H9 (cell line): Measurements from ENCODE around the gene LRRC36. TPM values are rescaled to one million over a fixed set of nuclear protein-coding genes. Genes with fewer than 3 reads are reported as not detected.

Source experiments
- DNase-seq: peaks from one replicate; pipeline ENCODE4 v3.0.0-alpha.2; 2017
- H2AFZ ChIP-seq: one replicate; pipeline ENCODE4 v1.6.1; 2013; ENCODE audit warnings: mild to moderate bottlenecking, low read length, control low read depth, moderate library complexity
- H2AK5ac ChIP-seq: 2 replicates; pipeline ENCODE4 v1.6.1; 2013; ENCODE audit warnings: low read length, control low read depth, mixed read lengths; ENCODE audit not compliant: insufficient read length
- H2BK120ac ChIP-seq: one replicate; pipeline ENCODE4 v1.6.1; 2013; ENCODE audit warnings: low read depth, mild to moderate bottlenecking, low read length, control low read depth, inconsistent platforms; ENCODE audit not compliant: poor library complexity, severe bottlenecking
- H2BK12ac ChIP-seq: 2 replicates; pipeline ENCODE4 v1.6.1; 2013; ENCODE audit warnings: low read length, control low read depth, mixed read lengths, low read depth; ENCODE audit not compliant: insufficient read length
- H2BK15ac ChIP-seq: 2 replicates; pipeline ENCODE4 v1.6.1; 2013; ENCODE audit warnings: low read depth, low read length, control low read depth
- H2BK20ac ChIP-seq: one replicate; pipeline ENCODE4 v1.6.1; 2013; ENCODE audit warnings: low read depth, mild to moderate bottlenecking, low read length, control low read depth, inconsistent platforms; ENCODE audit not compliant: poor library complexity, severe bottlenecking
- H2BK5ac ChIP-seq: 2 replicates; pipeline ENCODE4 v1.6.1; 2013; ENCODE audit warnings: low read length, control low read depth, mixed read lengths; ENCODE audit not compliant: insufficient read length
- H3K14ac ChIP-seq: 2 replicates; pipeline ENCODE4 v1.6.1; 2013; ENCODE audit warnings: low read length, control low read depth; ENCODE audit not compliant: insufficient read depth
- H3K18ac ChIP-seq: 2 replicates; pipeline ENCODE4 v1.6.1; 2013; ENCODE audit warnings: low read depth, mild to moderate bottlenecking, mixed read lengths, low read length, control low read depth; ENCODE audit not compliant: insufficient read length
- H3K23ac ChIP-seq: 2 replicates; pipeline ENCODE4 v1.6.1; 2013; ENCODE audit warnings: low read length, control low read depth, mixed read lengths, low read depth; ENCODE audit not compliant: insufficient read length
- H3K23me2 ChIP-seq: 2 replicates; pipeline ENCODE4 v1.6.1; 2013; ENCODE audit warnings: low read depth, mild to moderate bottlenecking, mixed read lengths, low read length, control low read depth; ENCODE audit not compliant: insufficient read length, poor library complexity, severe bottlenecking
- H3K27ac ChIP-seq: 2 replicates; pipeline ENCODE4 v1.5.1; 2013; ENCODE audit warnings: low read length, control low read depth, mixed read lengths, low read depth; ENCODE audit not compliant: insufficient read length
- H3K27me3 ChIP-seq: 2 replicates; pipeline ENCODE4 v1.6.1; 2013; ENCODE audit warnings: low read length, control low read depth, inconsistent platforms; ENCODE audit not compliant: insufficient read depth
- H3K4ac ChIP-seq: 2 replicates; pipeline ENCODE4 v1.6.1; 2013; ENCODE audit warnings: low read depth, mild to moderate bottlenecking, control low read depth, inconsistent platforms, low read length, moderate library complexity
- H3K4me1 ChIP-seq: 2 replicates; pipeline ENCODE4 v1.6.1; 2013; ENCODE audit warnings: low read length, control low read depth, inconsistent platforms; ENCODE audit not compliant: insufficient read depth
- H3K4me2 ChIP-seq: 2 replicates; pipeline ENCODE4 v1.6.1; 2013; ENCODE audit warnings: low read length, control low read depth, mixed read lengths; ENCODE audit not compliant: insufficient read length, insufficient read depth
- H3K56ac ChIP-seq: 2 replicates; pipeline ENCODE4 v1.6.1; 2013; ENCODE audit warnings: low read depth, mild to moderate bottlenecking, mixed read lengths, low read length, control low read depth; ENCODE audit not compliant: insufficient read length
- H3K79me1 ChIP-seq: 2 replicates; pipeline ENCODE4 v1.6.1; 2013; ENCODE audit warnings: low read depth, mild to moderate bottlenecking, moderate library complexity, low read length, control low read depth, inconsistent platforms; ENCODE audit not compliant: insufficient read depth, poor library complexity, severe bottlenecking
- H3K79me2 ChIP-seq: 2 replicates; pipeline ENCODE4 v1.6.1; 2013; ENCODE audit warnings: low read length, control low read depth, inconsistent platforms; ENCODE audit not compliant: insufficient read depth
- H3K9ac ChIP-seq: 2 replicates; pipeline ENCODE4 v1.6.1; 2013; ENCODE audit warnings: low read length, control low read depth, mixed read lengths; ENCODE audit not compliant: insufficient read length; ENCODE audit errors: extremely low read depth
- H3K9me3 ChIP-seq: one replicate; pipeline ENCODE4 v1.6.1; 2013; ENCODE audit warnings: low read depth, low read length, inconsistent platforms; ENCODE audit not compliant: control insufficient read depth
- H3T11ph ChIP-seq: one replicate; pipeline ENCODE4 v1.6.1; 2013; ENCODE audit warnings: mild to moderate bottlenecking, low read length, control low read depth, inconsistent platforms
- H4K20me1 ChIP-seq: one replicate; pipeline ENCODE4 v1.6.1; 2013; ENCODE audit not compliant: control insufficient read depth, insufficient read length, insufficient read depth
- H4K5ac ChIP-seq: 2 replicates; pipeline ENCODE4 v1.6.1; 2013; ENCODE audit warnings: low read depth, mild to moderate bottlenecking, mixed read lengths, low read length, control low read depth; ENCODE audit not compliant: insufficient read length
- H4K8ac ChIP-seq: replicated peaks from 2 replicates; pipeline ENCODE4 v1.6.1; 2013; ENCODE audit warnings: low read length, control low read depth, mixed read lengths, low read depth; ENCODE audit not compliant: insufficient read length
- H4K91ac ChIP-seq: 2 replicates; pipeline ENCODE4 v1.6.1; 2013; ENCODE audit warnings: low read depth, mild to moderate bottlenecking, moderate library complexity, mixed read lengths, low read length, control low read depth; ENCODE audit not compliant: insufficient read length
- H3K27ac Mint-ChIP-seq, 3 experiments: 2 replicates in 2 of 3; 3 replicates in 1 of 3; pipeline ENCODE4 v1.8.0; 2020 to 2021; ENCODE audit warnings: mixed read lengths in 3 of 3, mild to moderate bottlenecking in 1 of 3, moderate library complexity in 1 of 3
- H3K27me3 Mint-ChIP-seq: 2 replicates; pipeline ENCODE4 v1.8.0; 2021; ENCODE audit warnings: low read depth, mild to moderate bottlenecking, moderate library complexity, mixed read lengths
- H3K36me3 Mint-ChIP-seq, 3 experiments: 2 replicates in 2 of 3; 3 replicates in 1 of 3; pipeline ENCODE4 v1.8.0; 2020 to 2021; ENCODE audit warnings: low read depth in 3 of 3, mixed read lengths in 3 of 3; ENCODE audit not compliant: insufficient read depth in 1 of 3
- H3K4me1 Mint-ChIP-seq, 2 experiments: 2 replicates each; pipeline ENCODE4 v1.8.0; 2020; ENCODE audit warnings: mixed read lengths in 2 of 2
- H3K4me3 Mint-ChIP-seq, 2 experiments: 2 replicates in 1 of 2; 3 replicates in 1 of 2; pipeline ENCODE4 v1.8.0; 2020 to 2021; ENCODE audit warnings: mild to moderate bottlenecking in 2 of 2, mixed read lengths in 2 of 2, moderate library complexity in 1 of 2
- H3K9me3 Mint-ChIP-seq, 2 experiments: 2 replicates in 1 of 2; 3 replicates in 1 of 2; pipeline ENCODE4 v1.8.0; 2020; ENCODE audit warnings: mild to moderate bottlenecking in 2 of 2, mixed read lengths in 2 of 2, moderate library complexity in 1 of 2
- WGBS: extraction: QIAGEN DNeasy Blood & Tissue Kit; methylation state at CpG from one replicate; pipeline ENCODE4 v1.1.7; 2013; ENCODE audit warnings: missing lambda C conversion rate, low lambda C conversion rate, mixed read lengths; ENCODE audit not compliant: insufficient read length; ENCODE audit errors: extremely low coverage; 5-methylcytosine and 5-hydroxymethylcytosine counted together
- total RNA-seq: library from RNA; stranded (reverse); gene quantifications from 2 replicates; pipeline ENCODE4 v1.2.1, GENCODE V29; 2021
- TF ChIP-seq, protein P1 (sequence below): fragments of 200-600 bp; sonication (generic); conservative IDR thresholded peaks from 3 replicates; pipeline ENCODE4 v1.8.0; 2021; ENCODE audit warnings: antibody characterized with exemption, mild to moderate bottlenecking

LRRC36 gene
- total RNA-seq, 1 experiment from 2014 or later = not detected

DNA sequence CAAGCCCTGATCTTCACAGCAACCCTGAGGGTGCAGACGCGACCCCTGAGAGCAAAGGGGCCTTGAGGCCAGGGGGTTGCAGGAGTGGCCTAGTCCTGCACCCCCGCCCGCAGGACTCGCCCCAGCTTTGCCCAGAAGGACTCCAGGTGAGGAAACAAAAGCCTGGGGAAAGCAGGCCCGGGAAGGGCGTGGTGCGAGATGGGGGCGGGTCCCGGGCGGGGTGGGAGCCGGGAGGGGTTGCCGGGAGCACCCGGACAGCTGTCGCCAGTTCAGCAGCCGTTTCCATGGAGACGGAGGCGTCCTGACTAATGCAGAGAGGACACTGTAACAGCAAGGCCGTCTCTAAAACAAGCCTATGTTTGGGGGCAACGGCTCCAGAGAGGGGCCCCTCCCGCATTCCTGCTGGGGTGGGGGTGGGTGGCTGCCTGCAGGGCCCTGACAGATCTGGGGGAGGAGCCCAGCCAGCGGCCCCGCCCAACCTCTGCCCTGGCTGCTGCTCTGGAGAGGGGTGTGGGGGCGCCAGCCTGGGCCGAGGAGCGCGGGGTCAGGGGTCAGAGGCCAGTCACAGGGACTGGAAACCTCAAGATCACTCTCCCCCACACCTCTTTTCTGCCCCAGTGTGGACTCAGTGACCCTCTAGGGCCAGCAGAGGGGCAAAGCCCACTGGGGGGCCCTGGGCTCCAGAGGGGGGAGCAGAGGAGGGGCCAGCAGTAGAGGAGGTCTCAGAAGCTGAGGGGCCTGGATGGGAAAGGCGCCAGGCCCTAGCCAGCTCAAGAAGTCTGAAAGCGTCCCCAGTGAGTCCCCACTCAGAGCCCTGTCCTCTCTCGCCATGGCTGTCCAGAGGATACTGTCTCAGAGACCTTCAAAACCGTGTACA lies 69.8 kb downstream of the LRRC36 start:
- H3K79me2 ChIP-seq = no peaks in the 10 kb centered on the region
- no peak overlapping the region for H3K14ac ChIP-seq
- TF ChIP-seq, protein P1, sequence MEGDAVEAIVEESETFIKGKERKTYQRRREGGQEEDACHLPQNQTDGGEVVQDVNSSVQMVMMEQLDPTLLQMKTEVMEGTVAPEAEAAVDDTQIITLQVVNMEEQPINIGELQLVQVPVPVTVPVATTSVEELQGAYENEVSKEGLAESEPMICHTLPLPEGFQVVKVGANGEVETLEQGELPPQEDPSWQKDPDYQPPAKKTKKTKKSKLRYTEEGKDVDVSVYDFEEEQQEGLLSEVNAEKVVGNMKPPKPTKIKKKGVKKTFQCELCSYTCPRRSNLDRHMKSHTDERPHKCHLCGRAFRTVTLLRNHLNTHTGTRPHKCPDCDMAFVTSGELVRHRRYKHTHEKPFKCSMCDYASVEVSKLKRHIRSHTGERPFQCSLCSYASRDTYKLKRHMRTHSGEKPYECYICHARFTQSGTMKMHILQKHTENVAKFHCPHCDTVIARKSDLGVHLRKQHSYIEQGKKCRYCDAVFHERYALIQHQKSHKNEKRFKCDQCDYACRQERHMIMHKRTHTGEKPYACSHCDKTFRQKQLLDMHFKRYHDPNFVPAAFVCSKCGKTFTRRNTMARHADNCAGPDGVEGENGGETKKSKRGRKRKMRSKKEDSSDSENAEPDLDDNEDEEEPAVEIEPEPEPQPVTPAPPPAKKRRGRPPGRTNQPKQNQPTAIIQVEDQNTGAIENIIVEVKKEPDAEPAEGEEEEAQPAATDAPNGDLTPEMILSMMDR = no peak
- H2AK5ac ChIP-seq = no peak overlapping the region
- no peak overlapping the region for H3K4ac ChIP-seq
- Mint-ChIP-seq H3K9me3 (no peaks in the 10 kb centered on the region), H3K4me1 (peaks cover 16 to 36% of the 10 kb centered on the region in 2 experiments), H3K27ac (no peak overlapping the region), H3K27me3 (peaks cover 67% of the 10 kb centered on the region), H3K4me3 (peak overlapping the region; percentile 12 to 54; a peak in 1 of 5 replicates), H3K36me3 (peaks cover 0 to 1% (median 0%) of the 10 kb centered on the region in 3 experiments; a peak in 1 of 7 replicates)
- H3T11ph ChIP-seq = no peak overlapping the region
- no peak overlapping the region for H3K23ac ChIP-seq
- H4K91ac ChIP-seq = no peak overlapping the region
- H3K18ac ChIP-seq = peak overlapping the region; percentile 52
- no peak overlapping the region for H3K56ac ChIP-seq
- H2BK12ac ChIP-seq = no peak overlapping the region
- peaks cover 25% of the 10 kb centered on the region; the same call in 1 of the 2 replicates for H3K27me3 ChIP-seq
- H4K20me1 ChIP-seq = peaks cover 2% of the 10 kb centered on the region
- no peak overlapping the region for H4K5ac ChIP-seq
- no peak overlapping the region for H3K9ac ChIP-seq
- H3K4me2 ChIP-seq = no peak overlapping the region
- peak; percentile 95 for DNase-seq
- no peak overlapping the region for H3K27ac ChIP-seq
- H2BK120ac ChIP-seq = no peak overlapping the region
- peaks cover 3% of the 10 kb centered on the region for H3K23me2 ChIP-seq
- no peaks in the 10 kb centered on the region for H3K4me1 ChIP-seq
- no peaks in the 10 kb centered on the region for H3K79me1 ChIP-seq
- H2BK15ac ChIP-seq = no peak overlapping the region
- no peak overlapping the region for H4K8ac ChIP-seq
- no CpG with 5 or more reads among the region's 31 CpGs for WGBS
- H2BK20ac ChIP-seq = no peak overlapping the region
- H2AFZ ChIP-seq = no peak overlapping the region
- H2BK5ac ChIP-seq = no peak overlapping the region
- no peaks in the 10 kb centered on the region for H3K9me3 ChIP-seq
